BE2C (cell line): ENCODE measurements around the gene RET.

Experiments used
- DNase-seq: peaks from one replicate; pipeline ENCODE4 v3.0.0-alpha.2; 2020
- H3K27me3 ChIP-seq: fragments of 250-450 bp; sonication (Bioruptor Pico); 2 replicates; pipeline ENCODE4 v1.5.1; 2020; ENCODE audit warnings: mild to moderate bottlenecking
- H3K36me3 ChIP-seq: fragments of 250-450 bp; sonication (Bioruptor Pico); 2 replicates; pipeline ENCODE4 v1.5.1; 2020; ENCODE audit warnings: mild to moderate bottlenecking
- H3K4me1 ChIP-seq: fragments of 250-450 bp; sonication (Bioruptor Pico); 2 replicates; pipeline ENCODE4 v1.5.1; 2020
- H3K4me3 ChIP-seq: 2 replicates; pipeline ENCODE4 v1.5.1; 2011; ENCODE audit warnings: low read depth, low read length
- H3K9me3 ChIP-seq: fragments of 250-450 bp; sonication (Bioruptor Pico); 2 replicates; pipeline ENCODE4 v1.5.1; 2020
- TF ChIP-seq, protein P1 (sequence below): IDR thresholded peaks from 2 replicates; pipeline ENCODE4 v1.5.1; 2012; ENCODE audit warnings: mild to moderate bottlenecking, low read depth, low read length

Gene RET

GRCh38 chr10:43110338-43111071, 33.6 kb downstream of the RET start:
- H3K36me3 ChIP-seq: peaks cover 100% of the 10 kb centered on the region
- TF ChIP-seq, protein P1, sequence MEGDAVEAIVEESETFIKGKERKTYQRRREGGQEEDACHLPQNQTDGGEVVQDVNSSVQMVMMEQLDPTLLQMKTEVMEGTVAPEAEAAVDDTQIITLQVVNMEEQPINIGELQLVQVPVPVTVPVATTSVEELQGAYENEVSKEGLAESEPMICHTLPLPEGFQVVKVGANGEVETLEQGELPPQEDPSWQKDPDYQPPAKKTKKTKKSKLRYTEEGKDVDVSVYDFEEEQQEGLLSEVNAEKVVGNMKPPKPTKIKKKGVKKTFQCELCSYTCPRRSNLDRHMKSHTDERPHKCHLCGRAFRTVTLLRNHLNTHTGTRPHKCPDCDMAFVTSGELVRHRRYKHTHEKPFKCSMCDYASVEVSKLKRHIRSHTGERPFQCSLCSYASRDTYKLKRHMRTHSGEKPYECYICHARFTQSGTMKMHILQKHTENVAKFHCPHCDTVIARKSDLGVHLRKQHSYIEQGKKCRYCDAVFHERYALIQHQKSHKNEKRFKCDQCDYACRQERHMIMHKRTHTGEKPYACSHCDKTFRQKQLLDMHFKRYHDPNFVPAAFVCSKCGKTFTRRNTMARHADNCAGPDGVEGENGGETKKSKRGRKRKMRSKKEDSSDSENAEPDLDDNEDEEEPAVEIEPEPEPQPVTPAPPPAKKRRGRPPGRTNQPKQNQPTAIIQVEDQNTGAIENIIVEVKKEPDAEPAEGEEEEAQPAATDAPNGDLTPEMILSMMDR: no peak
- no peak overlapping the region for H3K4me3 ChIP-seq
- no peaks in the 10 kb centered on the region for H3K27me3 ChIP-seq
- DNase-seq: no peak
- H3K4me1 ChIP-seq: peaks cover 13% of the 10 kb centered on the region
- no peaks in the 10 kb centered on the region for H3K9me3 ChIP-seq

GRCh38 chr10:43111101-43111500, 34.2 kb downstream of the RET start:
- Histone ChIP-seq H3K27me3 (no peaks in the 10 kb centered on the region), H3K4me3 (no peak overlapping the region), H3K9me3 (no peaks in the 10 kb centered on the region), H3K36me3 (peaks cover 100% of the 10 kb centered on the region), H3K4me1 (peaks cover 7% of the 10 kb centered on the region)
- DNase-seq: no peak
- TF ChIP-seq, protein P1: no peak

DNA sequence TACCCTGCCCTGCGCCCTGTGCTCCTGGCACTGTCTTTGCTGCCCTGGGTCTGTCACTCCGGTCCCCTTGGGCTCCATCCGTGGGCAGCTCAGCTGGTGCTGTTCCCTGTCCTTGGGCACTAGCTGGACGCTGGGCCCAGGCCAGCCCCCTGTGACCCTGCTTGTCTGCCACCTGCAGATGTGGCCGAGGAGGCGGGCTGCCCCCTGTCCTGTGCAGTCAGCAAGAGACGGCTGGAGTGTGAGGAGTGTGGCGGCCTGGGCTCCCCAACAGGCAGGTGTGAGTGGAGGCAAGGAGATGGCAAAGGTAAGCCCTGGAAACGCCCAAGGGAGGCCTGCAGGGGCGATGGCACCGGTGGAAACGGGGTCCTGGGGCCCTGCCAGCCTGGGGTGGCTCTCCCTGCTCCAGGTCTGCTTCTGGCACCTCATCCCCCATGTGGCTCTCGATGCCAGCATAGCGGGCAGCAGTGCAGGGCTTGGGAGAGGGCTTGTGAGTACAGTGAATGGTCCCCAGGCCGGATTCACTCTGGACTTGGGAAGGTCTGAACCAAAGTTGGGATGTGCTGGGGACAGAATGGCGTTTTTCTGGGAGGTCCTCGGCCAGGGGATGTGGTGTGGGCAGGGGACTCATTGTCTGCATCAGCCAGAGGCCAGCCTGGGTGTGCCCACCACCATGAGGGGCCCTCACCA, 35.2 kb downstream of the RET start:
- peaks cover 7% of the 10 kb centered on the region; the same call in 1 of the 2 replicates for H3K4me1 ChIP-seq
- H3K36me3 ChIP-seq: peaks cover 100% of the 10 kb centered on the region
- no peaks in the 10 kb centered on the region for H3K27me3 ChIP-seq
- no peak overlapping the region for H3K4me3 ChIP-seq
- H3K9me3 ChIP-seq: no peaks in the 10 kb centered on the region
- TF ChIP-seq, protein P1: no peak
- no peak for DNase-seq

DNA sequence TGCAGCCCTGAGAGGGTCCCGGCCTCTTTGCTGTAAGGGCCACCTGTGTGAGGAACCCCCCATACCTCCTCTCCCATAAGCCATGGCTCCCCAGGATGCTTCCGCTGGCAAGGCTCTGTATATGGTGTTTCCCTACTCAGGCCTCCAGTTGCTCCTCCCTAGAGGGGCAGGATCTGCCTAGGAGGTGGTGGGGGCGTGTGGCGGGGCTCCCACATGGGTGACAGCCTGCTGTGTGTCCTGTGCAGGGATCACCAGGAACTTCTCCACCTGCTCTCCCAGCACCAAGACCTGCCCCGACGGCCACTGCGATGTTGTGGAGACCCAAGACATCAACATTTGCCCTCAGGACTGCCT, 35.7 kb downstream of the RET start:
- H3K27me3 ChIP-seq: no peaks in the 10 kb centered on the region
- peaks cover 7% of the 10 kb centered on the region; the same call in 1 of the 2 replicates for H3K4me1 ChIP-seq
- TF ChIP-seq, protein P1: no peak

GRCh38 chr10:43113201-43114087, 36.6 kb downstream of the RET start:
- Histone ChIP-seq H3K4me1 (peaks cover 7% of the 10 kb centered on the region; the same call in 1 of the 2 replicates), H3K36me3 (peaks cover 100% of the 10 kb centered on the region), H3K4me3 (no peak overlapping the region), H3K9me3 (no peaks in the 10 kb centered on the region), H3K27me3 (no peaks in the 10 kb centered on the region)
- DNase-seq: no peak
- TF ChIP-seq, protein P1: no peak

More for the DNA sequence above, 35.7 kb downstream of the RET start:
- H3K36me3 ChIP-seq: peaks cover 100% of the 10 kb centered on the region
- no peak overlapping the region for H3K4me3 ChIP-seq
- H3K9me3 ChIP-seq: no peaks in the 10 kb centered on the region
- no peak for DNase-seq
